ENCODE measurements around the gene HMCN2. TPM values are rescaled to one million over a fixed set of nuclear protein-coding genes. Genes with fewer than 3 reads are reported as not detected.

The HMCN2 gene
- total RNA-seq, 6 experiments from 2014 or later, result 0.31 to 2.0 (median 1.1) TPM

GRCh38 chr9:130304643-130305042, 39.1 kb downstream of the HMCN2 start:
- no peak for TF ChIP-seq CTCF (IDR thresholded peaks at IDR 0.05)
- no peak for TF ChIP-seq POLR2A (IDR thresholded peaks at IDR 0.05)
- no peaks in the 10 kb centered on the region for H3K36me3 ChIP-seq
- DNase-seq (no peak), ATAC-seq (no peak)
- no peaks in the 10 kb centered on the region for H3K9me3 ChIP-seq
- H3K4me1 ChIP-seq, result no peaks in the 10 kb centered on the region
- WGBS (ENCODE audit: insufficient coverage, low coverage, low lambda C conversion rate, missing lambda C conversion rate), result no CpG with 5 or more reads among the region's 19 CpGs
- no peak overlapping the region for H3K27ac ChIP-seq
- intact Hi-C loops (cut with DNase I), result no loop called here
- H3K4me3 ChIP-seq, result no peak overlapping the region
- no peaks in the 10 kb centered on the region for H3K27me3 ChIP-seq

GRCh38 chr9:130305381-130305780, 39.8 kb downstream of the HMCN2 start:
- Histone ChIP-seq H3K4me3 (no peak overlapping the region), H3K27me3 (no peaks in the 10 kb centered on the region), H3K9me3 (no peaks in the 10 kb centered on the region), H3K27ac (no peak overlapping the region), H3K4me1 (no peaks in the 10 kb centered on the region), H3K36me3 (no peaks in the 10 kb centered on the region)
- intact Hi-C loops (cut with DNase I), result no loop called here
- no peak for TF ChIP-seq CTCF (IDR thresholded peaks at IDR 0.05)
- TF ChIP-seq POLR2A (IDR thresholded peaks at IDR 0.05), result no peak
- ATAC-seq, result no peak
- 60% methylated on average over 1 of the region's 4 CpGs for WGBS (ENCODE audit: insufficient coverage, low coverage, low lambda C conversion rate, missing lambda C conversion rate)
- DNase-seq, result no peak

- TF ChIP-seq POLR2A (IDR thresholded peaks at IDR 0.05) (no peak), CTCF (IDR thresholded peaks at IDR 0.05) (no peak)
- no peak for DNase-seq
- intact Hi-C loops (cut with DNase I), result no loop called here
- Histone ChIP-seq H3K4me3 (no peak overlapping the region), H3K9me3 (no peaks in the 10 kb centered on the region), H3K4me1 (no peaks in the 10 kb centered on the region), H3K27ac (no peak overlapping the region), H3K27me3 (no peaks in the 10 kb centered on the region), H3K36me3 (no peaks in the 10 kb centered on the region)
- ATAC-seq, result peak in 3 of 4 donors; percentile 19 to 44 (median 31)
- WGBS (ENCODE audit: insufficient coverage, low coverage, low lambda C conversion rate, missing lambda C conversion rate), result 55% methylated on average over 12 of the region's 21 CpGs
Observed at GRCh38 chr9:130306823-130307666, 41.5 kb downstream of the HMCN2 start.

GRCh38 chr9:130307667-130307943, 42.0 kb downstream of the HMCN2 start:
- H3K36me3 ChIP-seq, result no peaks in the 10 kb centered on the region
- 88% methylated on average over 2 of the region's 5 CpGs for WGBS (ENCODE audit: insufficient coverage, low coverage, low lambda C conversion rate, missing lambda C conversion rate)
- no peaks in the 10 kb centered on the region for H3K27me3 ChIP-seq
- no peak for TF ChIP-seq POLR2A (IDR thresholded peaks at IDR 0.05)
- no peak for TF ChIP-seq CTCF (IDR thresholded peaks at IDR 0.05)
- no peaks in the 10 kb centered on the region for H3K4me1 ChIP-seq
- no peak overlapping the region for H3K27ac ChIP-seq
- no peaks in the 10 kb centered on the region for H3K9me3 ChIP-seq
- ATAC-seq (no peak), DNase-seq (no peak)
- intact Hi-C loops (cut with DNase I), result no loop called here
- H3K4me3 ChIP-seq, result no peak overlapping the region

Measured in right lobe of liver (tissue), 6 donors.